Fibroblast of gingiva (primary cell): ENCODE measurements around the gene CPNE8.

Source experiments
- DNase-seq: peaks from one replicate; pipeline ENCODE4 v3.0.0-alpha.2; 2011; ENCODE audit warnings: low read depth

The CPNE8 gene

GRCh38 chr12:38633511-38633910, 271.9 kb downstream of the CPNE8 start:
- no peak for DNase-seq

- no peak for DNase-seq
Measured at GRCh38 chr12:38629064-38629463, 276.3 kb downstream of the CPNE8 start.

- no peak for DNase-seq
Measured at GRCh38 chr12:38628288-38628687, 277.1 kb downstream of the CPNE8 start.

GRCh38 chr12:38625306-38625705, 280.1 kb downstream of the CPNE8 start:
- DNase-seq: no peak

GRCh38 chr12:38614171-38614570, 291.2 kb downstream of the CPNE8 start:
- DNase-seq: no peak

GRCh38 chr12:38610808-38611350, 294.5 kb downstream of the CPNE8 start:
- no peak for DNase-seq

- no peak for DNase-seq
Measured at GRCh38 chr12:38607295-38607694, 298.1 kb downstream of the CPNE8 start.
